ENCODE data around the gene FGF14.

The FGF14 gene

DNA sequence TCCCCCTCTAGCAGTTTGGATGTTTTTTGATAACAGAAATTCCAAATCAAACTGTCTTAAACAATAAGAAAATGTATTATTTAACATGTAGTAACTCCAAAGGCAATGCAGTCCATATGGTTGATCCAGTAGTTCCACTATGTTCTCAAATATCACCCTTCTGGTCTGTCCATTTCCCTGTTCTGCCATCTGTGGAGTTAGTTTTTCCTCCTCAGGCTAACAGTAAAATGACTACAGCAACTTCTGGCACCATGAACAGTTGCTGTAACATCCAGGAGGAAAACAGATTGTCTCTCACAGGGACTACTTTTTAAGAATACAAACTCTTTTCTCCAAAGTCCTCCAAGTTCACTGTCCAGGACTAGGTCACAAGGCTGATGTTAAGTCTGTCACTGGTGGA lies 455.4 kb downstream of the FGF14 start:
- TF ChIP-seq, protein P1, sequence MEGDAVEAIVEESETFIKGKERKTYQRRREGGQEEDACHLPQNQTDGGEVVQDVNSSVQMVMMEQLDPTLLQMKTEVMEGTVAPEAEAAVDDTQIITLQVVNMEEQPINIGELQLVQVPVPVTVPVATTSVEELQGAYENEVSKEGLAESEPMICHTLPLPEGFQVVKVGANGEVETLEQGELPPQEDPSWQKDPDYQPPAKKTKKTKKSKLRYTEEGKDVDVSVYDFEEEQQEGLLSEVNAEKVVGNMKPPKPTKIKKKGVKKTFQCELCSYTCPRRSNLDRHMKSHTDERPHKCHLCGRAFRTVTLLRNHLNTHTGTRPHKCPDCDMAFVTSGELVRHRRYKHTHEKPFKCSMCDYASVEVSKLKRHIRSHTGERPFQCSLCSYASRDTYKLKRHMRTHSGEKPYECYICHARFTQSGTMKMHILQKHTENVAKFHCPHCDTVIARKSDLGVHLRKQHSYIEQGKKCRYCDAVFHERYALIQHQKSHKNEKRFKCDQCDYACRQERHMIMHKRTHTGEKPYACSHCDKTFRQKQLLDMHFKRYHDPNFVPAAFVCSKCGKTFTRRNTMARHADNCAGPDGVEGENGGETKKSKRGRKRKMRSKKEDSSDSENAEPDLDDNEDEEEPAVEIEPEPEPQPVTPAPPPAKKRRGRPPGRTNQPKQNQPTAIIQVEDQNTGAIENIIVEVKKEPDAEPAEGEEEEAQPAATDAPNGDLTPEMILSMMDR (IDR thresholded peaks at IDR 0.05; ENCODE audit: extremely low read depth, missing control alignments): no peak
- no peak for DNase-seq (ENCODE audit: low spot score)

GRCh38 chr13:101945435-101945834 lies 456.4 kb downstream of the FGF14 start:
- DNase-seq (ENCODE audit: low spot score): no peak
- TF ChIP-seq, protein P1 (IDR thresholded peaks at IDR 0.05; ENCODE audit: extremely low read depth, missing control alignments): no peak

GRCh38 chr13:101944521-101944920 lies 457.3 kb downstream of the FGF14 start:
- no peak for DNase-seq (ENCODE audit: low spot score)
- TF ChIP-seq, protein P1 (IDR thresholded peaks at IDR 0.05; ENCODE audit: extremely low read depth, missing control alignments): no peak

GRCh38 chr13:101942535-101943157 lies 459.2 kb downstream of the FGF14 start:
- no peak for DNase-seq (ENCODE audit: low spot score)
- TF ChIP-seq, protein P1 (IDR thresholded peaks at IDR 0.05; ENCODE audit: extremely low read depth, missing control alignments): no peak

- TF ChIP-seq, protein P1 (IDR thresholded peaks at IDR 0.05; ENCODE audit: extremely low read depth, missing control alignments): peak; percentile 38
- DNase-seq (ENCODE audit: low spot score): no peak
Measured at GRCh38 chr13:101942038-101942437, 459.8 kb downstream of the FGF14 start.

GRCh38 chr13:101941095-101941783 lies 460.6 kb downstream of the FGF14 start:
- TF ChIP-seq, protein P1 (IDR thresholded peaks at IDR 0.05; ENCODE audit: extremely low read depth, missing control alignments): no peak
- no peak for DNase-seq (ENCODE audit: low spot score)

DNA sequence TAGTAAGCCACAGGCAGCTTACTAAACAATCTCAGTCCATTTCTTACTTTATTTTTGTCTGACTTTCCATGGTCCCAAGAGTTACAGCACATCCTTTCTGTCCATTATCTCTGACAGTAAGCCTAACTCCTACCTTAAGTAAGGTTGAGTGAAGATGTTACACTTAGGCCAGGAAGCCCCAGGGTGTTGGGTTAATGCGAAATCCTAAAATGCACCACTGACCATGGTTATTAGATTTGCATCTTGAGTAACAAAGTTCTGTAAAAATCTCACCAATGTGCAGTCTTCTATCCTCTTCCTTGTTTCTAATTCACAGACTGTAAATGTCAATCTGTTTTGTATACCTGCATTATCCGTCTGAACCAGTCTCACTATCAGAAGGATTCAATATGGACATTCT lies 462.5 kb downstream of the FGF14 start:
- TF ChIP-seq, protein P1 (IDR thresholded peaks at IDR 0.05; ENCODE audit: extremely low read depth, missing control alignments): no peak
- DNase-seq (ENCODE audit: low spot score): no peak

All from GM20000 (cell line).